Lung (tissue), 12 donors: ENCODE data around the gene LRP5. TPM values are rescaled to one million over a fixed set of nuclear protein-coding genes. Genes with fewer than 3 reads are reported as not detected.

ENCODE experiments used
- ATAC-seq: fragments of 200-7000 bp; cut with Tn5 transposase; one replicate; pipeline ENCODE4 v1.9.1; 2020; ENCODE audit warnings: moderate number of reproducible peaks; ENCODE audit not compliant: insufficient read depth, low FRiP score
- DNase-seq, 3 donors: peaks; one replicate each; pipeline ENCODE4 v3.0.0-alpha.2; 2013 to 2017
- H3K27ac ChIP-seq, 2 donors: one replicate each; pipeline ENCODE4 v1.5.1; 2013; ENCODE audit warnings: mild to moderate bottlenecking in 2 of 2, moderate library complexity in 2 of 2, control low read depth in 1 of 2, inconsistent platforms in 1 of 2, low read depth in 1 of 2, low read length in 1 of 2
- H3K27me3 ChIP-seq, 3 donors: one replicate each; pipeline ENCODE4 v1.5.1; 2013; ENCODE audit warnings: low read length in 2 of 3; ENCODE audit not compliant: control insufficient read depth in 3 of 3, insufficient read depth in 3 of 3
- H3K36me3 ChIP-seq, 4 donors: one replicate each; pipeline ENCODE4 v1.5.1; 2013; ENCODE audit warnings: low read length in 4 of 4, mild to moderate bottlenecking in 1 of 4, moderate library complexity in 1 of 4; ENCODE audit not compliant: control insufficient read depth in 4 of 4, insufficient read depth in 4 of 4
- H3K4me1 ChIP-seq, 5 donors: one replicate each; pipeline ENCODE4 v1.5.1; 2013; ENCODE audit warnings: low read length in 5 of 5, mild to moderate bottlenecking in 2 of 5, moderate library complexity in 1 of 5; ENCODE audit not compliant: control insufficient read depth in 5 of 5, insufficient read depth in 5 of 5
- H3K4me3 ChIP-seq: one replicate; pipeline ENCODE4 v1.5.1; 2013; ENCODE audit warnings: mild to moderate bottlenecking, control low read depth, moderate library complexity
- H3K9ac ChIP-seq, 2 donors: one replicate each; pipeline ENCODE4 v1.5.1; 2013; ENCODE audit warnings: low read length in 2 of 2, control low read depth in 1 of 2; ENCODE audit not compliant: insufficient read depth in 1 of 2
- H3K9me3 ChIP-seq, 4 donors: one replicate each; pipeline ENCODE4 v1.5.1; 2013; ENCODE audit warnings: low read length in 3 of 4, mild to moderate bottlenecking in 1 of 4, moderate library complexity in 1 of 4; ENCODE audit not compliant: control insufficient read depth in 4 of 4, insufficient read depth in 3 of 4
- CTCF ChIP-seq: IDR thresholded peaks from 2 replicates; pipeline ENCODE4 v1.5.1; 2012; ENCODE audit warnings: mild to moderate bottlenecking; ENCODE audit errors: control extremely low read depth, extremely low read depth
- WGBS, 2 donors: extraction: QIAGEN DNeasy Blood & Tissue Kit; methylation state at CpG; one replicate each; pipeline ENCODE4 v1.1.7; 2013; 5-methylcytosine and 5-hydroxymethylcytosine counted together
- polyA plus RNA-seq, 2 donors: library from polyadenylated mRNA; stranded (reverse); fragments of 200-250 nt; gene quantifications; one replicate each; pipeline ENCODE4 v1.2.1, GENCODE V29; 2013
- total RNA-seq, 2 donors: library from RNA; depleted of rRNA in 1 of 2; stranded (reverse); fragments of >200 nt in 1 of 2; gene quantifications; one replicate each; pipeline ENCODE4 v1.2.1, GENCODE V29; 2014 to 2021
- donor health status: control.
- donor health status: control.
- donor health status: Bipolar disorder and iron deficiency.
- donor health status: healthy.
- donor health status: DM: yes; HTN: yes; CAD: no.

The LRP5 gene
- total and polyA plus RNA-seq, 4 donors, result 33.7 to 76.4 (median 63.2) TPM

- H3K27me3 ChIP-seq, result no peaks in the 10 kb centered on the region
- WGBS, 2 donors, result 89 to 90% methylated on average over 8 to 9 of the region's 9 CpGs
Observed at GRCh38 chr11:68324241-68324640, 11.8 kb downstream of the LRP5 start.

DNA sequence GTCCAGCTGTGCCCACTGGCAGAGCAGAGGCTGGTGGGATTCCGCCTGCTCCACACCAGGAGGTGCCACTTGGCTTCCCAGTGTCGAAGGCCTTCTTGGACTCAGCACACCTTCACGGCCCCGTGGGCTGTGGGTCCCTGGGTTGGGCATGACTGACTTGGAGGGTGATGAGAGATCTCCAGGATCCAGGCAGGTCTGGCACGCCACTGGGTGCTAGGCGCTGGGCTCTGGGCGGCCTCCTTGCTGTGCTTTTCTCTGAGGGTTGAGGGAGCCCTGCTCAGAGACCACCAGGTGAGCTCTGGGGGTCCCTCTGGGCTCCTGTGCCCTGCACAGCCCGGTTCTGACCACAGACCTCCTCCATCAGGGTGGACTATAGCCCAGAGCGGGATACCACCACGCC, 12.3 kb downstream of the LRP5 start:
- H3K27me3 ChIP-seq, result no peaks in the 10 kb centered on the region
- TF ChIP-seq CTCF, result no peak
- no peak overlapping the region for H3K4me3 ChIP-seq
- no peaks in the 10 kb centered on the region for H3K36me3 ChIP-seq
- 90 to 97% methylated on average over 10 of the region's 10 CpGs for WGBS, 2 donors
- no peak overlapping the region for H3K27ac ChIP-seq
- H3K9me3 ChIP-seq, result no peaks in the 10 kb centered on the region
- no peak overlapping the region for H3K9ac ChIP-seq
- peaks cover 8 to 43% (median 27%) of the 10 kb centered on the region in 5 donors for H3K4me1 ChIP-seq
- DNase-seq (no peak), ATAC-seq (no peak)

More at GRCh38 chr11:68324241-68324640, 11.8 kb downstream of the LRP5 start:
- H3K4me3 ChIP-seq, result no peak overlapping the region
- H3K9me3 ChIP-seq, result no peaks in the 10 kb centered on the region
- H3K36me3 ChIP-seq, result no peaks in the 10 kb centered on the region
- H3K4me1 ChIP-seq, result peaks cover 8 to 39% (median 22%) of the 10 kb centered on the region in 5 donors
- no peak for DNase-seq
- no peak overlapping the region for H3K27ac ChIP-seq
- no peak overlapping the region for H3K9ac ChIP-seq
- ATAC-seq, result no peak
- TF ChIP-seq CTCF, result no peak

DNA sequence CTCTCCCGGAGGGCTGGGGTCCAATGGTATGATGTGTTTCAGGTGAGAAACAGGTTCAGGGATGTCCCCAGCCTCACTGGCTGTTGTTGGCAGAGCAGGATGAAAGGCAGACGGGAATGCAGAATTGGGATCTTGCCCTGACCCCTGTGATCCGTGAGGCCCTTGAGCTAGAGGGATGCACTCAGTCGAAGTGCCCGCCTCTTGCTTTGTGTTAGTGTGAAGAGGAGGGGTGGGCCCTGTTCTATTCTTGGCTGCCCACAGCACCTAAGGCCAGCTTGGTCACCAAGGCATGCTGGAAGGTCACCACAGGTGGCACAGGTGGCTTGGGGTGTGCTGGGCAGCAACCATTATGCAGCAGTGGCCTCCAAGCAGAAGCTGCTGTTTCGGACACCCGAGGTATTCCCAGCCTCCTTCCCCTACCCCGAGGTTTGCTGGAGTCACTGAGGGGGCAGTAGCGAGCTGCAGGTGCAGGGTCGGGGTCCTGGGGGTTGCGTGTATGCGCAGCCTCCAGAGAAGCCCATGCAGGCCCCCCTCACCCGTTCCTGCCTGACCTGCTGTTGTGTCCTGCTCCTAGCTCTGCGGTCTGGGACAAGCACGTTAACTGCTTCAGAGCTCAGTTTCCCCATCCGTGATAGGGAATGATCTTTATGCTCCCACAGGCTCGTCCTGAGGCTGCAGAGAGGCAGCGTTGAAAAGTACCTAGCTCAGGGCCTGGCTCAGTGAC, 13.0 kb downstream of the LRP5 start:
- no peak for TF ChIP-seq CTCF
- DNase-seq, result no peak
- ATAC-seq, result no peak
- no peak overlapping the region for H3K4me3 ChIP-seq
- H3K9me3 ChIP-seq, result no peaks in the 10 kb centered on the region
- peaks cover 8 to 50% (median 33%) of the 10 kb centered on the region in 5 donors for H3K4me1 ChIP-seq
- no peak overlapping the region for H3K9ac ChIP-seq
- H3K27me3 ChIP-seq, result no peaks in the 10 kb centered on the region
- 78 to 91% methylated on average over 18 of the region's 18 CpGs for WGBS, 2 donors
- H3K27ac ChIP-seq, result peak overlapping the region in 1 of 2 donors; percentile 21
- no peaks in the 10 kb centered on the region for H3K36me3 ChIP-seq

GRCh38 chr11:68325907-68326220, 13.5 kb downstream of the LRP5 start:
- Histone ChIP-seq H3K36me3 (no peaks in the 10 kb centered on the region), H3K4me3 (no peak overlapping the region), H3K4me1 (peaks cover 8 to 55% (median 38%) of the 10 kb centered on the region in 5 donors), H3K9ac (no peak overlapping the region), H3K27ac (no peak overlapping the region), H3K27me3 (no peaks in the 10 kb centered on the region), H3K9me3 (no peaks in the 10 kb centered on the region)
- TF ChIP-seq CTCF, result no peak
- DNase-seq (no peak), ATAC-seq (no peak)
- 87 to 92% methylated on average over 13 of the region's 13 CpGs for whole genome bisulfite sequencing, 2 donors
